ENCODE data around the gene FBLN5.

- no peak for TF ChIP-seq POLR2AphosphoS5 (IDR thresholded peaks at IDR 0.05; ENCODE audit: borderline replicate concordance, low read depth, low read length)
- TF ChIP-seq EZH2 (IDR thresholded peaks at IDR 0.05): no peak
- no peak for TF ChIP-seq FOXP2 (optimal IDR thresholded peaks at IDR 0.05; ENCODE audit: control extremely low read depth, extremely low read length, insufficient read depth)
Observed at GRCh38 chr14:91867316-91867988, 80.0 kb downstream of the FBLN5 start, which contains the start of gene TC2N.
